Islet of Langerhans (tissue), 1 donor: ENCODE data around the gene BCORL1.

ENCODE experiments used
- FAIRE-seq: peaks from one replicate; lab custom pipeline; 2011; peaks lifted over from hg19 to GRCh38; lab: Jason Lieb, UNC

The BCORL1 gene

DNA sequence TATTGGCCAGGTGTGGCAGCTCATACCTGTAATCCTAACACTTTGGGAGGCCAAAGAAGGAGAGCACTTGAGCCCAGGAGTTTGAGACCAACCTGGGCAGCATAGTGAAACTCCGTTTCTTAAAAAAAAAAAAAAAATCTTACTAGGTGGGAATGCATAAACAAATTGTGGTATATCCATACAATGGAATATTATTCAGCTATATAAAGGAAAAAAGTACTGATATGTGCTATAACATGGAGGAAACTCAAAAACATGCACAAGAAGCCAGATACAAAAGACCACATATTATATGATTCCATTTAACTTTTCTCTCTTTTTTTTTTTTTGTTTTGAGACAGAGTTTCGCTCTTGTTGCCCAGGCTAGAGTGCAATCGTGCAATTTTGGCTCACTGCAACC is 13.5 kb upstream of the BCORL1 start:
- no peak for FAIRE-seq

DNA sequence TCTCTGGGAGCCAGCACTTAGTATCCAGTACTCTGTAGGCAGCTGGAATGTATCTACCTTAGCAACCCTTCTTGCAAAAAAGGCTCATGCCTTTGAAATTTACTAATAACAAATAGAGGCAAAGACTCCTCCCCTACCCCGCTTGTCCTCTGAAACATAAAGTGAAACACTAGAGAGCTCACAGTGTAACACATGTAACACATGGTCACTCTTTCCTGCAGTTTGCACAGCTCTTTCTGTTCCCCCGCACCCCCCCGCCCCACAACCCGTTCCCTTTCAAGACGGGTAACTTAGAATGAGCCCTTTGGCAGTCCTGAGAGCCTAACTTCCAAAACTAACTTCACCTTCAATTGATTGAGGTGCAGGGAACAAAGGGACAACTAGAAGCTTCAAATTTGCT is 6.0 kb upstream of the BCORL1 start:
- FAIRE-seq: no peak

DNA sequence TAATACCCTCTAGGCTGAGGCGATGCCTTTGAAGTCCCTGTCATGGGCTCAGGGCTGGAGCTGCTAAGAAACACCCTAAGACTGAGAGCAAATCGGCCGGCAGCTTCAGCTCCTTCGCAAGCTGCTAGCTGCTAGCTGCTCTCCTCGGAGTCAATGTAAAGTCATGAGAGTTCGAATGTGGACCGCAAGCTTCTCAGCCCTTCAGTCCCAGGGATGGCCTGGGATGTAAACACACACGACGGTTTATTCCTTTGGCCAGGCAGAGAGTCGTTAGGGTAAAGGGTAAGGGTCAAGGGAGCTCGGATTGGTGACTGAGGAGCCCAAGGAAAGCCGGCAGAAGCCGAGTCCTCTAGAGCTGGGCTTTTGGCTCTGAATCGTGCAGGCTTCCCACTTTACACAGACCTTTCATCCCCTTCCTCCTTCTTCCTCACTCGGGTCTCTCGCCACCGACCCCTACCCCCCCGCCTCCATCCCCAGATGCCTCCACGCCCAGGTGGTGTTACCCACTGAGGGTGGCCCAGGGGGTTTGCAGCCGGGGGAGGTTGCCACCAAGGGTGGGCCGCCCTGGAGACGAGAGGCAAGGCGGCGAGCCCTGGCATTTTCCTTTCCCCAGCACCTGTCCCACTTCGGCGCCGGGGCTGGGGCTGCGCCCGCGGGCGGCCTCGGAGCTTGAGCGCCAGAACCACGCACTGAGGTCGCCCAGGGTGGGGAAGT is 3.1 kb upstream of the BCORL1 start:
- FAIRE-seq: no peak

DNA sequence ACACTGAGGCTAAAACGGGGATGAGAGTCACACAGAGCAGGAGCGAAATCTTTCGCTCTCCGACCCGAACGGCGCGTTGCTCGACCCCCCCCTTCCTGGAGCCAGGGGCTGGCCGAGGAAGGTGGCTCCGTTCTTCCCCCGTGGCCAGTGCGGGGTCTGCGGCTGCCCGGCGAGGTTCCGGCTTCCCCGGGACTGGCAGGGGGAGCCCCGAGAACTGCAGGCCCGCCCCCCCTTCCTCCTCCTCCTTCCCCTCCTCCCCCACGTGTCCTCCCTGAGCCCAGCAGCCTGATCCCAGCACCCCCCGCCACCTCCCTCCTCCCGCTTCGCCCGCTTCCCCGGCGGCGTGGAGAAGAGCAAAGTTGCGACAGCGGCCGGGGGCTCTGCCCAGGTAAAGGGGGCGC is 2.4 kb upstream of the BCORL1 start:
- no peak for FAIRE-seq

DNA sequence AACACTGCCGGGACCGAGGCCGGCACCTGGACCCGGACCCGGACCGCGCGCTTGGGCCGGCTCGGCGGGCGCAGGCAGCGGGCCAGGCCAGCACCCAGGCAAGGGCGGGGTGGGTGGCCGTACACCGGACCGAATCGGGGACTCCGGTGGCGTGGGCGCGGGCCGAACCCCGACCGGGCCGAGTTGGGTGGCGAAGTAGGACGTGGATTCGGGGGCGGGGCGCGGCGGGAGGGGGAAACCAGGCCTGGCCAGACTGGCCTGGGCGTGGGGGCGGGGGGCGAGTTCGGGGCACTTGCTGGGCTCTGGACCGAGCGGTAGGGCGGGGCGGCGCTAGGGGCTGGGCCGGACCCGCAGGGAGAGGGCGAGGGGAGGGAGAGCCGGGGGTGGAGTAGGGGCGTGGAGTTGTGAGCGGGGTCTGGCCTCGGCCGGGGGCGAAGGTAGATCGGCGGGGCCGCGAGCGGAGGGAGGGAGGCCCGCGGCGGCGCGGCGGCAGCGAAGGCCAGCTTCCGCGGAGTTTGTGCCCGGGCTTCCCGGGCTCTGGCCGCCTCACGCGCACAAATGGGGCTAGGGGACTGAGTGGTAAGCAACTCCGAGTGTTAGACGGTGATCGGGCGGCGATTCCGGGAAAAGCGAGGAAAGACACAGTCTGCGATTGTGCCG is 1.8 kb upstream of the BCORL1 start:
- no peak for FAIRE-seq

DNA sequence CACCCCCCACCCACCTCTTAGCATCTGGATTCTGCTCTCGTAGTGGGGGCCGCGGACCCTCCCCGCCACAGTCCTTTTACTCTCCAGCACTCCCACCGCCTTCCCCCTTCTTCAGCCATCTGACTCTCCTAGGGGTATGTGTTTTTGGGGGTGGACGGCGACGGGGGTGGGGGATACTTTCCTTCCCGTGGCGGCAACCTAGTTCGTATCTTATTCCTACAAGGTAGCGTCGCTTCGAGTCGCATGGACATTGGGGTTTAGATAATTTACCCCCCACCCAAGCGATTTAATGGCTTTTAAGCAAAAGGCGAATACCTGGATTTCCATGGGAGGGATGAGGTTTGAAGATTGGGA is 1.3 kb upstream of the BCORL1 start:
- no peak for FAIRE-seq

DNA sequence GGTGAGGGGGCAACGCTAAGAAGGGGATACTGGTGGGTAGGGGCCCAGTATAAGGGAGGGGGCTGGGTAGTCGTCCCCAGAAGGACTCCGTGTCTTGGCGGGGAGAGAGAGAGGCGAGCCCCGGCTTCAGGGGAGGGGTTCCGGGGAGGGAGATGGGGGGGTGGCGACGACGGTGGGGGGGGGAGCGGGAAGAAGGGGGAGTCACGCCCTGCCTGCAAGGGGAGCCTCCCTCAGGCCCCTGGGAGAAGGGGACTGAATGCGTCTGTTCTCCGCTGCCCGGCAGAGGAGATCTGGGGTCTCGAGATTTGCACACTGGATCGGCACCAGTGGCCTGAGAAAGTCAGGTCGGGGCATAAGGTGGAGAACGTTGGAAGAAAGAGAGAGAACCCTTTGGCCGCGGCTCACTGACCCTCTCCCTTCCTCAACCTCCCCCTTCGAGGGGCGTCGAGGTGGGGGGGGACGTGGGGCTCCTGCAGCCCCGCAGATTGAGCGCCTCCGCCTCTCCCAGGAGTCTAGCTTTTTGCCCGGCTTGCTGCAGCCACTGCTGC is 609 bp upstream of the BCORL1 start:
- no peak for FAIRE-seq

DNA sequence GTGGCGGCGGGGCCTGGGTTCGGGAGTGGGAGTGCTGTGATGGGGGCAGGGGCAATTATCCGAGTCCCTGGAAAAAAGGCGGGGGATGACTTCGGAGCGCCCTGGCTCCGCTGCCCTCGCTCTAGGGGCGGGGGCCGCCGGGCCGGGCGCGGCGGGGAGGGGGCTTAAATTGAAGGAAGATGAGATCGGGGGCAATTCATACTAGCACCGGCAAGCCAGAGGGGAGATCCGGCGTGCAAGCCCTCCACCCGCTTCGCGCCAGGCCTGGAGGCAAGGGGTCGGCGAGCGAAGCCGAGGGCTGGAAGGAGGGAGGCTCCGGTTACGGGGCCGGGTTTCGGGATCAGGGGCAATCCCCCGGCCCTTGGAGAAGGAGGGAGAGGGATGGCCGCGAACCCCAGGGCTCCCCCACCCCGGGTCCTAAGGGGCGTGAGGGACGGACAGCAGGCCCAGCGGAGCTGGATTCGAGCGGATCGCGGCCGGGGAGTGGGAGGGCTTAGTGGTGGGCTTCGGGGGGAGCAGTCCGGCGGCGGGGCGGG is 1.2 kb downstream of the BCORL1 start:
- FAIRE-seq: no peak

DNA sequence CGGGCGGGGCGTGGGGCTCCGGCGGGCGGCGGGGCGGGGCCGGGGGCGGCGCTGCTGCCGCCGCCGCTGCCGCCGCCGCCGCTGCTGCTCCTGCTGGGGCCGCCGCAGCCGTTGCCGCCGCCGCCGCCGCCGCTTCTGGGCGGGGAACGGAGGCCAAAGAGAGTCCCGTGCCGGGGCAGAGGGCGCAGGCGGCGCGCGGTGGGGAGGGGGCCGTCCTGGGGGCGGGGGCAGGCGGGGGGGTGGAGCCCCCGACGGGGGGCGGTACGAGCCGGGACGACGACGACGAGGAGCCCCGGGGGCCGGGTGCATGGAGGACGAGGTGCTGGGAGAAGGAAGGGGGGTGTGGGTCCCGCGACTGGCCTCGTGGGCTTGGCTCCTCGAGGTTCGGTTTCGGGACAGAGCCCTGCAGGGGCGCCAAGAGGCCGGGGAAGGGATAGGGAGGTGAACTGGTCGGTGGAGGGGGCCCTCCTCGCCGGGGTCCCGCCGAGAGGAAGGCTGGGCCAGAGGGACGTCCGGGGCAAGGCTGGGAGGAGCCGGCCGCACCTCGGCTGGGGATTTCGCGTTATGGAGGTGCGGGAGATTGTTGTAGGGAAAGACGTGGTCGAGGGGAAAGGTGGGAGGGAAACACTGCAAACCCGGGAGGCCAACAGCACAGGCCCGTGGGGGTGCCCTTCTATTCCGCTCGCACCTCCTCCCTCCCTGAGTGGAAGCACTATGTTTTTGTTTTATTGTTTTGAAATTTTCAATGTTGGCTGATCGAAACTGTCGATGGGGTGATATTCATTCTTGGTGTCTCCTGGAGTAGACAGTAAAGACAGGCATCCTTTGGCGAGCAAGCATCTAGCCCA is 1.9 kb downstream of the BCORL1 start:
- FAIRE-seq: no peak

DNA sequence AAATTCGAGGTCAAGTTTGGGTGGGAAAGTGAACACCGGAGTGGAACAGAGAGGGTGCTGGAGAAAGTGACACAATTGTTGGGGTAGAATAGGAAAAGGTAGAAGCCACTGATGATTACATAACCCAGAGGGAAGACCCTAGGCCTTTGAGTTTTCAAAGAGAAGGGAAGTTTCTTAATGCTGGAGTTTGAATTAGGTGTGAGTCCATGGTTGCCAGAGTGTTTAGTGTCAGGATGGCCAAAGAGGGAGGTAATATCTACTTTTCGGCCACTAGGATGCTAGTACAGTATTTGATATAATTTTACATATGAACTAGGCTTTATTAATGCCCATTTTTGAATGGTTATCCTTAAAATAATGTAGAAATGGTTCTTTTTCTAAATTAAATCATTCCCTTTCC is 5.4 kb downstream of the BCORL1 start:
- FAIRE-seq: no peak

DNA sequence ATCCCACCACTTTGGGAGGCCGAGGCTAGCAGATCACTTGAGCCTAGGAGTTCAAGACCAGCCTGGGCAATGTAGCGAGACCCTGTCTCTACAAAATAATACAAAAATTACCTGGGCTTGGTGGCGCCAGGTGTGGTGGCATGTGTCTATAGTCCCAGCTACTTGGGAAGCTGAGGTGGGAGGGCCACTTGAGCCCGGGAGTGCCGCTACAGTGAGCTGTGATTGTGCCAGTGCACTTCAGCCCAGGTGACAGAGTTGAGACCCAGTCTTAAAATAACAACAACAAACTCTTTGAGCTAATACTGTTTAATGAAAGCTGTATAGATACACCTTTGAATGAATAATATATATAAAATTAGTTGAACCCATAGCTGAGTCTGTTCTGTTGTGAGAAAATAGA is 9.7 kb downstream of the BCORL1 start:
- no peak for FAIRE-seq

DNA sequence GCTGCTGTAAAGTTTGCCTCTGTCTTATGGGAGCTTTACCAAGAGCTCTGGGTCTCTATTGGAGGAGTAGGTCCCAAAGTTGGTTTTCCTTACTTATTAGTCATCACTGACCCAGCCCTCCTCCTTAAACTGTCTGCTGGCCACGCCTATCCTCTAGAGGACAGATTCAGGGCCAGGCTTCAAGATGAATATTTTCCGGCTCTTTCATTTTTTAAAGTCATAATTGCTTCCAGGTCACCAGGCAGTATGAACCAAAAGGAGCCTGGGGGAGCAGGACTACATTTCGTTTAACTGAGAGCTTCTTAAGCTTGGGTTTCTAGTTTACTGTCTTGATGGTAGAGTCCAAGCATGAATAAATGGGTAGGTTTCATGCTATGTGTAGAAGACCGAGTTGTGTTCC is 13.7 kb downstream of the BCORL1 start:
- no peak for FAIRE-seq

DNA sequence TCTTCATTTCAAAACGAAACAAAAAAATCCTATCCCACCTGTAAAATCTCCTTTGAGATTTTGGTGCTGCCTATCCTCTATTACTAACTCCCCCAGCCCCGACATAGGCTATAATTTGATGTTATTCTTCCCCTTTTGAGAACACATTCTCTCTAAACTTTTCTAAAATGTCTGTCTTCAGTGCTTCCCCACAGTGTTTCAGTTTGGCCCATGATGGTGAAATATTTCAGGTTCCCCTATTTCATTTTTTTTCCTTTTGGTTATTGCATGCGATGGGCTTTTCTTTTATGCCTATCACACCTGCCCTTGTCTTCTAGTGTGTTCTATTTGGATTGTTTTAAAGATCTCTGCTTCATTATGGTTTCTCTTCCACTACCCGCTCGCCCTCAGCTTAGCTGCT is 14.7 kb downstream of the BCORL1 start:
- FAIRE-seq: no peak

DNA sequence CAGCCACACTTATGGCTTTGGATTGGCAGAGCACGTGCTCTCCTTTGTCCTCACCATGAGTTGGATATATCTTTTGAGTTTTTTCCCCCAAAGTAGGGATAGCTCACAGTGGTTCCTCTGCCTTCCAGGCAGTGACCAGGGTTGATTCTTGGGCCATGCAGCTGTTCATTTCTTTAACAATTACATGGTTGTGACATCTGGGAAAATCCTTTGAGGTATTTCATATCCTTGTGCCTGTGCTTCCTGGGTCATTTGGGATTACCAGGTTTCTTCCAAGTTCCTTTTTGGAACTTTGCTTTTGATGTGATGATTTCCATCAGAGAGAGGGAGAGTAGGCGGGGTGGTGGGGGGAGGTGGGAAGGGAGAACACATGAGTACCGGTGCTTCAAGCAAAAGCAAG is 15.6 kb downstream of the BCORL1 start:
- no peak for FAIRE-seq

DNA sequence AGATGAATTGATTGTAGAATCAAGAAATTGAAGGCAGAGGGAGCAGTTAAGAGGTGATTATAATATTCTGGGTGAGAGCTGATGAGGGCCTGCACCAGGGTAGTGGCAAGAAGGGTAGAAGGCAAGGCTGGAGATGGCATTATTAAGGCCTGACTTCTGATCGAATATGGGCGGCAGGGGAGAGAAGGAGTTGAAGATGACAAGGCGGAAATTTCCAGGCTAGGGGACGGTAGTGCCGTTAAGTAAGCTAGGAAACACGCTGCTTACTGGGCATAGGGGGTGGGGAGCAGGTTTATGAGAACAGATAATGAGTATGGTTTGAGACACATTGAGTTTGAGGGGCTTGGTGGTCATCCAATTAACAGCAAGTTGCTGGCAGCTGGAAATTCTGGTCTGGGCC is 19.5 kb downstream of the BCORL1 start:
- no peak for FAIRE-seq

DNA sequence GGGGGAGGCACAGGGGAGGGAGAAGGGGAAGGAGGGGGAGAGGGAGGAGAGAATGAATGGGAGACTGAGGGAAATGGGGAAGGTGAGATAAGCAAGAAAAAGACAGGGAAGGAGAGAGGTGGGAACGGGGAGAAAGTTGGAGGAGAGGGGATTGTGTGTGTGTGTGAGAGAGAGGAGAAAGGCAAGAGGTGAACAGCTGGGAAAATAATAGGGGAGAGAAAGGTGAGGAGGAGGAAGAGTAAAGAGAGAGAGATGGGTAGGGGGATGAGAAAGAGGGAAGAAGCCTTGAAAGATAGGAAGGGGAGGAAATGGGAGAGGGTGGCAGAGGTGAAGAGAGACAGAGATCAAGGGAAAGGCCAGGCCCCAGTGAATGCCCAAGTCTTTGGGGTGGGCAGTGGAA is 20.1 kb downstream of the BCORL1 start:
- FAIRE-seq: no peak

DNA sequence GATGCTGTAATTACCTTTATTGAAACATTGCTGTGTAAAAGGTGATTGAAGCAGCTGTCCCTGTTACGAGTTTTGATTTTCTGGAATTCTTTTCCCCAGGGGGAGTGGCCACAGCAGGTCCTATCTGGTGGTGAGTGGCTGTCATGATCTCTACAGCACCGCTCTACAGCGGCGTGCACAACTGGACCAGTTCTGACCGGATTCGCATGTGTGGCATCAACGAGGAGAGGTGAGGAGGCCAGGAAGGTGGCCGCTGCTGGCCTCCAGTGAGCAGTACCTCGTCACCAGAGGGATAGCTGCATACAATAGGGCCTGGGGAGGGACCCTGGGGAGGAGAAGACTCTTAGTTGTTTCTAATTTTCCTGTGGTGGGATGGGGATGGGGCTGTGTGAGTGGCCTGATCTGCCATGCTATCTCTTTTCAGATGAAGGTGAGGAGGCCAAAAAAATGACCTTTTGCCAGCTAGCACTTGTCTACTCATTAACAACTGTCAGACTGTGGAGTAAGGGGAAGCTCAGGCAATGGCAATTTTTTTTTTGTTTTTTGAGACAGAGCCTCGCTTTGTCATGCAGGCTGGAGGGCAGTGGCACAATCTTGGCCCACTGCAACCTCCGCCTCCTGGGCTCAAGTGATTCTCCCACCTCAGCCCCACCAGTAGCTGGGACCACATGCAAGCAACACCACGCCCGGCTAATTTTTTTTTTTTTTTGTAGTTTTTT is 22.8 kb downstream of the BCORL1 start:
- no peak for FAIRE-seq

DNA sequence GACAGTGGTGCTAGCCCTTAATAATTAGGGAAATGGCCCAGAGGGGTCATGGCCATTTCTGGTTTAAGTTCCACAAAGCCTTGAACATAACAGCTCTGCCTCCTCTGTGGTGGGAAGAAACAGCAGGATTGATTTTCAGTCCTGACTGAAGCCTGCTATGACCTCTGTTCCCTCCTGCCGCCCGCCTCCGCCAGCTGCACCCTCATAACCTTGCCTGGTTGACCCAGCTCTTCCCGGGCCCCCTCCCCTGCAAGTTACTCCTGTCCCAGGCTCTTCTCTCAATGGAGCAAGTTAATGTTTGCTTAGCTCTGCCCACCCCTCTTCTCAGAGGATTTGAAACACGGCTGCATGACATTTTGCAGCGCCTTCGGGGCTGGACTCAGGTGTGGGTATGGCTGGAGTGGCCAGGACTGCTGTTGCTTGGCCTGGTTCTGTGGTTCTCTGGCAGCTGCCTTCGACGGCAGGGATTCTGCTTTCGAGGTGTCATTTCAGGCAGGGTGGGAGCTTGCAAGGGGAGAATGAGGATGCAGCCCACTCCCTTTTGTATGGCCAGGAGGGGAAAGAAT is 27.3 kb downstream of the BCORL1 start:
- no peak for FAIRE-seq

DNA sequence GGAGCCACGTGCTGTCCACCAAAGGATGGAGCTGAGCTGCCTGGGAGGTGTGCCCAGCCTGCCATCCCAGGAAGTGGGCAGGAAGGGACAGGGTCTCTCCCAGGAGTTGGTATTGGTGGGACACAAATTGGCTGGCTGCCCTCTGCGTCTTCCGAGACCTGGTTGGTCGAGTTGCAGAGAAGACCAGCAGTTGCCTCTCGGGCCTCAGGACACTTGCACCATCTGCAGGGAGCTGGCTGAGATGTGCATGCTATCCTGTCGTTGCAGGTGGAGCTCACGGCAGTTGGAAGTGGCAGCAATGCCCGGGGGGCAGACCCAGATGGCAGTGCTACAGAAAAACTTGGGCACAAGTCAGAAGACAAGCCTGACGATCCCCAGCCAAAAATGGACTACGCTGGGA is 30.2 kb downstream of the BCORL1 start:
- no peak for FAIRE-seq

DNA sequence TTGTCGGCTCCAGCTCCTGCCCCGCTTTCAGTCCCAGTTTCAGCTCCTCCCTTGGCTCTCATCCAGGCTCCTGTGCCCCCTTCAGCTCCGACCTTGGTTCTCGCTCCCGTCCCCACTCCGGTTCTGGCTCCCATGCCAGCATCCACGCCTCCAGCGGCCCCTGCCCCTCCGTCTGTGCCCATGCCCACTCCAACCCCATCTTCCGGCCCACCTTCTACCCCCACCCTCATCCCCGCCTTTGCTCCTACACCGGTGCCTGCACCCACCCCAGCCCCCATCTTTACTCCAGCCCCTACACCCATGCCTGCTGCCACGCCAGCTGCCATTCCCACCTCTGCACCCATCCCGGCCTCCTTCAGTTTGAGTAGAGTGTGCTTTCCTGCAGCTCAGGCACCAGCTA is 31.2 kb downstream of the BCORL1 start:
- no peak for FAIRE-seq

DNA sequence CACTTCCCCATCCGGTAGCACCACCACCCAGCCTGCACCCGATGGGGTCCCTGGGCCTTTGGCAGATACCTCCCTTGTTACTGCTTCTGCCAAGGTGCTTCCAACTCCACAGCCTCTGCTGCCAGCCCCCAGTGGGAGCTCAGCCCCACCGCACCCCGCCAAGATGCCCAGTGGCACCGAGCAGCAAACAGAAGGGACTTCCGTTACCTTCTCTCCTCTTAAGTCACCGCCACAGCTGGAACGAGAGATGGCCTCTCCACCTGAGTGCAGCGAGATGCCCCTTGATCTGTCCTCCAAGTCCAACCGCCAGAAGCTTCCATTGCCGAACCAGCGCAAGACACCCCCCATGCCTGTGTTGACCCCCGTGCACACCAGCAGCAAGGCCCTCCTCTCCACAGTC is 31.9 kb downstream of the BCORL1 start:
- FAIRE-seq: no peak

DNA sequence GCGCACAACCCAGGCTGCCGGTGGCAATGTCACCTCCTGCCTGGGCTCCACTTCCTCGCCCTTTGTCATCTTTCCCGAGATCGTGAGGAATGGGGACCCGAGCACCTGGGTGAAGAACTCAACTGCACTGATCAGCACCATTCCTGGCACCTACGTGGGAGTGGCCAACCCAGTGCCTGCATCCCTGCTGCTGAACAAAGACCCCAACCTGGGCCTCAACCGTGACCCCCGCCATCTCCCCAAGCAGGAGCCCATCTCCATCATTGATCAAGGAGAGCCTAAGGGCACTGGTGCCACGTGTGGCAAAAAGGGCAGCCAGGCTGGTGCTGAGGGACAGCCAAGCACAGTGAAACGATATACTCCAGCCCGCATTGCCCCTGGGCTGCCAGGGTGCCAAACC is 32.3 kb downstream of the BCORL1 start:
- no peak for FAIRE-seq
